PC-3 (cell line): Measurements from ENCODE around the gene IZUMO1.

Experiments used
- EZH2 ChIP-seq: fragments of 300-600 bp; sonication (generic); IDR thresholded peaks from one replicate; pipeline ENCODE4 v1.6.1; 2017; ENCODE audit warnings: antibody characterized with exemption, mild to moderate bottlenecking, low read length; ENCODE audit not compliant: unreplicated experiment
- EZH2phosphoT487 ChIP-seq: fragments of 300-600 bp; sonication (generic); IDR thresholded peaks from 2 replicates; pipeline ENCODE4 v1.6.1; 2018; ENCODE audit warnings: mild to moderate bottlenecking, antibody characterized with exemption, low read length, borderline replicate concordance
- TF ChIP-seq, protein P1 (sequence below): fragments of 300-600 bp; sonication (generic); conservative IDR thresholded peaks from 2 replicates; pipeline ENCODE4 v1.5.1; 2017; ENCODE audit warnings: antibody characterized with exemption, low read depth, mild to moderate bottlenecking, low read length

DNA sequence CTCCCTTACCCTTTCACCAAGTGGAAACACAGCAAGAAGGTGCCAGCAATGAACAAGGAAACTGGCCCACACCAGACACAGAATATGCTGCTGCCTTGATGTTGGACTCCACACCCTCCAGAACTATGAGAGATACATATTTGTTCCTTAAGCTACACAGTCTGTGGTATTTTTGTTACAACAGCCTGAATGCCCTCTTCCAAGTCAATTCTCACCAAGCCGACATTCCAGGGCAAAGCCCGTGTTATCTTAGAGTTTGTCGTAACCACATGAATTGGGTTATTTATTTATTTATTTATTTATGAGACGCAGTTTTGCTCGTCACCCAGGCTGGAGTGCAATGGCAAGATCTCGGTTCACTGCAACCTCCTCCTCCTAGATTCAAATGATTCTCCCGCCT is 23.6 kb upstream of the IZUMO1 start:
- TF ChIP-seq EZH2phosphoT487: no peak
- TF ChIP-seq EZH2: no peak
- TF ChIP-seq, protein P1, sequence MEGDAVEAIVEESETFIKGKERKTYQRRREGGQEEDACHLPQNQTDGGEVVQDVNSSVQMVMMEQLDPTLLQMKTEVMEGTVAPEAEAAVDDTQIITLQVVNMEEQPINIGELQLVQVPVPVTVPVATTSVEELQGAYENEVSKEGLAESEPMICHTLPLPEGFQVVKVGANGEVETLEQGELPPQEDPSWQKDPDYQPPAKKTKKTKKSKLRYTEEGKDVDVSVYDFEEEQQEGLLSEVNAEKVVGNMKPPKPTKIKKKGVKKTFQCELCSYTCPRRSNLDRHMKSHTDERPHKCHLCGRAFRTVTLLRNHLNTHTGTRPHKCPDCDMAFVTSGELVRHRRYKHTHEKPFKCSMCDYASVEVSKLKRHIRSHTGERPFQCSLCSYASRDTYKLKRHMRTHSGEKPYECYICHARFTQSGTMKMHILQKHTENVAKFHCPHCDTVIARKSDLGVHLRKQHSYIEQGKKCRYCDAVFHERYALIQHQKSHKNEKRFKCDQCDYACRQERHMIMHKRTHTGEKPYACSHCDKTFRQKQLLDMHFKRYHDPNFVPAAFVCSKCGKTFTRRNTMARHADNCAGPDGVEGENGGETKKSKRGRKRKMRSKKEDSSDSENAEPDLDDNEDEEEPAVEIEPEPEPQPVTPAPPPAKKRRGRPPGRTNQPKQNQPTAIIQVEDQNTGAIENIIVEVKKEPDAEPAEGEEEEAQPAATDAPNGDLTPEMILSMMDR: no peak
